Tibial nerve (tissue), 3 donors: Measurements from ENCODE around the gene MTSS2.

Source experiments
- CTCF ChIP-seq, 5 experiments: fragments of 200-600 bp in 3 of 5; fragments of 450-650 bp in 2 of 5; sonication (generic) in 3 of 5; IDR thresholded peaks; one replicate each; pipeline ENCODE4 v1.5.1; 2016 to 2019; ENCODE audit warnings: antibody characterized with exemption in 5 of 5, mild to moderate bottlenecking in 3 of 5, moderate library complexity in 2 of 5
- POLR2A ChIP-seq, 2 donors: fragments of 450-650 bp; IDR thresholded peaks; one replicate each; pipeline ENCODE4 v1.6.1; 2017; ENCODE audit warnings: antibody characterized with exemption in 2 of 2, mild to moderate bottlenecking in 2 of 2, moderate library complexity in 2 of 2

GRCh38 chr16:70717065-70717464 is 31.2 kb upstream of the MTSS2 start:
- TF ChIP-seq CTCF (IDR thresholded peaks at IDR 0.05) (no peak), POLR2A (IDR thresholded peaks at IDR 0.05) (no peak)
